Fibroblast of skin of right quadriceps (primary cell): ENCODE data around the gene PPP6R3.
"Not testable (repeated sequence)": the region's sequence is repeated elsewhere in the genome, so short reads cannot be mapped to it uniquely, and the experiment has no call there.

Source experiments
- DNase-seq: peaks from one replicate; pipeline ENCODE4 v3.0.0-alpha.2; 2013

The PPP6R3 gene

DNA sequence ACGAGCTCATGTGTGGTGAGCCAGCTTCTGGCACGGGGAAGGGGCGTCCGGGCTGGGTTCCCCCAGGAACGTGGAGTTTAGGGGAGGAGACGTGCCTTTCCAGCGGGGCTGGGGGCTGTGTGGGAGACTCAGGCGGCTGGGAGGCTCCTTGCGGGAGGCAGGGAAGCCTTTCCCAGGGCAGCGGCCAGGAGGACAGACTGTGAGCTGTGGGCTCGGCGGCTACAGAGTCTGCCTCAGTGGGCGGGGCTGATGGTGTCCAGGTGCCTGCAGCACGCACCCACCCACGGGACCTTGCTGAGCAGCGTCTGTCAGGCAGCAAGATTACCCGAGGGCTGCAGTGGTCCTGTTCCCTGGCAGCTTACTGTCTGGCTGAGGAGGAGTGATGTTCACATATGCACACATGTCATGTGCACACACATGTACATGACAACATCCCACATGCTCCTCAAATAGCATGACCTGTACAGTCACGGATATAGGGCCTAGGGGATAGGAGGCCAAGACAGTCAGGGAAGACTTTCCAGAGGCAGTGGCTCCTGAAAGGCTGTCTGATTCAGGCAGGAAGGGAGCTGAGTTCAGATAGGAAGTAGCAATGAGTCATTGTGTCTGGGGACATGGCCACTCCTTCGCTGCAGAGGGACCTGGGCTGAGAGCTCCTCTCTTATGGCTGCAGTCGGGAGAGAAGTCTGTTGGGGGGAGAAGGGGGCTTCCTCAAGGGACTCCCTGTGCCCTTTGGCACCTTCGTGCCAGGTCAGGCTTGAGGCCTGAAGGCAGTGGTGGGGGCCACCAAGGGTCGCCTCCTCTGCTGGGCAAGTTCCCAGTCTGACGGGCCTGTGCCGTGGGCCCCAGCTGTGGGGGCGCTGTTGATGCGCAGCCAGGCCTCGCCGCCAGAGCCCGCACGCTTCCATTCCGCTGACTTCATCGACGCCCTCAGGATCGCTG, 23.3 kb upstream of the PPP6R3 start:
- peak; percentile 68 for DNase-seq

DNA sequence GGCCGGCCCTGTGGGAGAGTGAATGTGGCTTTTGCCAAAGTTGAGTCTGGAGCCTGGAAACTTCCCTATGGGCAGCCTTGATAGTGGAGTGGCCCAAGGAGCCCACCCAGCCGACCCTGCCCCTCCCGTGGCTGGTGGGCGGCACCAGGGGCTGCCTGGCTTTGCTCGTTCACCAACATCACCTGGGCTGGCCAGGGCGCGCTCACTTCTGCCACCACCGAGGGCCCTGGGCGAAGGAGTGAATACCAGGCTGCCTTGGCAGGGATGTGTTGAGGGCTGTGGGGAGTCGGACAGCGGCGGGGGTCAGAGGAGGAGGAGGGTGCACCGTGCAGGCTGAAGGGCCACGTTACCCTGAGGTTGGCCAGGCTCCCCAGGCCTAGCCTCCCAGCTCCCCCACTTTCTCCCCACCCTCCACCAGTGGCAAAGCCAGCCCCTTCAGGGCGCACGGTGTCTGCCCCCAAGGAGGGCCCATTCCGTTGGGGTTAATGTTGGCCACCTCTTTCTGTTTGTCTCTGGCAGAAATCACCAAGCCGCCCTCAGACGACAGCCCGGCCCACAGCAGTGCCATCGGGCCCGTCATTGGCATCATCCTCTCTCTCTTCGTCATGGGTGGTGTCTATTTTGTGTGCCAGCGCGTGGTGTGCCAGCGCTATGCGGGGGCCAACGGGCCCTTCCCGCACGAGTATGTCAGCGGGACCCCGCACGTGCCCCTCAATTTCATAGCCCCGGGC, 22.5 kb upstream of the PPP6R3 start:
- DNase-seq, result no peak

DNA sequence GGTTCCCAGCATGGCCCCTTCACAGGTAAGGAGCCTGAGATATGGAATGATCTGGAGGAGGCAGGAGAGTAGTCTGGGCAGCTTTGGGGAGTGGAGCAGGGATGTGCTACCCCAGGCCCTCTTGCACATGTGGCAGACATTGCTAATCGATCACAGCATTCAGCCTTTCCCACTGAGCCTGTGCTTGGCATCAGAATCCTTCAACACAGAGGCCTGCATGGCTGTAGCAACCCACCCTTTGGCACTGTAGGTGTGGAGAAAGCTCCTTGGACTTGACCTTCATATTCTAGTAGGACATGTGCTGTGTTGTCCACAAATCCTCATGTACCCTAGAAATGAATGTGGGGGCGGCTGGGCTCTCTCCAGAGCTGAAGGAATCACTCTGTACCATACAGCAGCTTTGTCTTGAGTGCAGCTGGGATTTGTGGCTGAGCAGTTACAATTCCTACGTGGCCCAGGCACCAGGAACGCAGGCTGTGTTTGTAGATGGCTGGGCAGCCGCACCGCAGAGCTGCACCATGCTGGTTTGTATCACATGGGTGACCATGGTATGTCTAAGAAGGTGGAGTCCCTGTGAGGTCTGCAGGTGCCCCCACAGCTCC, 21.8 kb upstream of the PPP6R3 start:
- no peak for DNase-seq

DNA sequence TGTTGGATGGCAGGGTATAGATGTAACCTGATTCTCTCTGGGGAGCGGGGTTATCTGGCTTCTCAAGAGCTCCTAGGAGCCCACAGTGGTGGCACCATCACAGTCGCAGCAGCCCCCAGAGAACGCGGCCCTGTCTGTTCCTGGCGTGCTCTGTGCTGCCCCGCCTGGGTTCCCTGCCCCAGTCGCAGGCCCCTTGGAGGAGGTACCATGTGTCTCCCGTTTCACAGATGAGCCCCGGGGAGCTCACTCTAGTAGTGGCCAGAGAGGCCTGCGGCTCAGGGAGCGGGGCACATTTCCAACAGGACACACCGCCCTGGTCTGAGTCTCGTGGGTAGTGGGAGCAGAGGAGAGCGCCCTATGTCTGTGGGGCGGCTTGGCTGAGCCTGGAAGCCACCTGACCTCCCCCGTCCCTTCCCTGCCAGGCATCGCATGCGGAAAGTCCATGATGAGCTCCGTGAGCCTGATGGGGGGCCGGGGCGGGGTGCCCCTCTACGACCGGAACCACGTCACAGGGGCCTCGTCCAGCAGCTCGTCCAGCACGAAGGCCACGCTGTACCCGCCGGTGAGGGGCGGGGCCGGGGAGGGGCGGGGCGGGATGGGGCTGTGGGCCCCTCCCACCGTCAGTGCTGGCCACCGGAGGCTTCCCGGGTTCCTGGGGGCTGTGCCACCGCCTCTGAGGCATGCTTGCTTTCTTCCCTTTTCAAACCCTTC, 21.0 kb upstream of the PPP6R3 start:
- no peak for DNase-seq

DNA sequence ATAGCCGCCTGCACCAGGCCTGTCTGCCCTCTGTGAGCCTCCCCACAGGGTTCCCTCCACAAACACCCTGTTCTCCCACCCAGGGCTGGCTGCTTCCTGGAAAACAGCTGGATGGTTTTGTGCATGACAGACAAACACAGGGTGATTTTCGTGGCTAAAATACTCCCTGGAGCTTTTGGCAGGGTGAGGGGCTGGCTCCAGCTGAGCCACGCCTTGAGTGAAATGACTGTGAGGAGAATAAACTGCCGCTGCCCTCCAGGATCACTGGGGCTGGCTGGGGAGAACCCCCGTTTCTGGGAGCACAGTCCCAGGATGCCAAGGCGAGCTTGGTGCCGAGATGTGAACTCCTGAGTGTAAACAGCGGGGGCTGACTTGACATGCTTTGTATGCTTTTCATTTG, 20.3 kb upstream of the PPP6R3 start:
- no peak for DNase-seq

DNA sequence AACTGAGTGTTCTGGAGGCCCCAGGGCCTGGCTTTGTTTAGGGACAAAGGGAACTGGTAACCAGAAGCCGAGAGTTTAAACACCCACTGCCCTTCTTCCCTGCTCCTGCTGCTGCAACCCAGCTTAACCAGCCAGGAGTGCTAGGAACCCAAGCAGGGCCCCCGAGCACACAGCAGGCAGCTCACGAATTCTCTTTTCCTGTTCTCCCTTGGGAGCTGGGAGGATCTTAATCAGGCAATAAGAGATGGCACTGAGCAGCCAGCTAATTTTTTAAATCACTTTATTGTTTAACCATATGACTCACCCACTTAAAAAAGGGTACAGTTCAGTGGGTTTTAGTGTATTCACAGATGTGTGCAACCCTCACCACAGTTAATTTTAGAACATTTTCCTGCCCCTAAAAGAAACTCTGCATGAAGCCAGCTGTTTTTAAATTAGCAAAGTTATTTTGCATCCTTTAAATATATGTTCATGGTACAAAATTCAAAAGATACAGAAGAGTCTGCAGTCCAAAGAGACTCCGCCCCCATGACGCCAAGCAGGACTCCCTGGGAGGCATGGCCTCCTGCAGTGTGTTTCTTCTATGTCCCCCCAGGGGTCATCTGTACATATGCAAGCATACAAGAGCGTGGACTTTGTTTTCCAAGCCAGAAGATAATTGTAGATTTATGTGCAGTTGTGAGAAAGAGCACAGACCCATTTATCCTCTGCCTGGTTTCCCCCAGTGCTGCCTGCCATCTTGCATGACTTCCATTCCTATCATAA, 18.9 kb upstream of the PPP6R3 start:
- DNase-seq, result peak; percentile 82

DNA sequence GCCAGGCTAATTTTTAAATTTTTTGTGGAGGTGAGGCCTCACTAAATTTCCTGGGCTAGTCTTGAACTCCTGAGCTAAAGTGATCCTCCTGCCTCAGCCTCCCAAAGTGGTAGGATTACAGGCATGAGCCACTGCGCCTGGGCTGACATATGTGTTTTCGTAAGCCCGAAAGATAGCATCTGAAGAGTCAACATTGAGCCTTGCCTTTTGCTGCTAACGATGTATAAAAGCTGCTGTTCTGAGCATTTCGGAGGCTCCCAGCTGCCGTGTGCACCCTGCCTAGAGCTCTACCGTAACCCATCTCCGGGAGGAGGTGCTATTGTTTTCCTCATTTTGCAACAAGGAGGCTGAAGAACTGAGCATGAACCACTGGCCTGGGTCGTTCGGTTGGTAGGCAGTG, 18.1 kb upstream of the PPP6R3 start:
- no peak for DNase-seq

DNA sequence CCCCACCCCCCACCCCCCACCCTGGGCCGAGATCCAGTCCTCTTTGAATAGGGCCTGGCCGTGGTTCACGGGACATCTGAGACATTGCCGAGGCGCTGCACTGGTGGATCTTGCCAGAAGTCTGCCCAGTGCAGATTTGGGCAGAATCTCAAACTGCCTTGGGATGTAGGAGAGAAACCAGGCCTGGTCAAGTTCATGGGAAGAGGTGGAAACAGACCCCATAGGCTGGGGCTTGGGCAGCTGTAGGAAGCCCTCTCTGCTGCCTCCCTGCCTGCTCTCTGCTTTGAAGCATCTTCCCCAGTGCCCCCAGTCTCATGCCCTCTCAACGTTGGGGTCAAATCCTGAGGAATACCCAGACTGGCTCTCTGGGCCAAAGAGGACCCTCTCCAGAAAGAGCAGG, 16.0 kb upstream of the PPP6R3 start:
- no peak for DNase-seq

DNA sequence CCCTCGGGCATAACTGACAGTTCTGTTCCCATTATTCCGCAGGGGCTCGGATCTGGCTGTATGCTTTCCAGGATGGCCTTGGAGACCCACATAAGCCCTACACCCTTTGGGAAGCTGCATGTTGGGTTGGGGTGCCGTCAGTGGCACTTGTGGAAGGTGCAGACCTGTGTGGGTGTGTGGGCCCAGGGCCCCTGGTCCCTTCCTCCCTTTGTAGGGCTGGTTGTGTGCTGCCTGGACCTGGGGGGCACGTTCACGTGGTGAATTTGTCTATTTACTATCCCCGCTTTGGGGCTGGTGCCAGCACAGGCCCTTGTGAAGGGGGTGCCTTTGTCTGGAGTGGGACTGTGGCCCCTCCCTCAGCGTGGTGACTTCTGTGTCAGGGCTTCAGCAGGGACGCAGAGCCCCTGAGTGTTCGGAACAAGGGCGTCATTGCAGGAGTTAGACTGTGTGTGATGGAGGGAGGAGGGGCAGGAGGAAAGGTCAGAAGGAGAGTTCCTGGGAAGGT, 15.0 kb upstream of the PPP6R3 start:
- no peak for DNase-seq

DNA sequence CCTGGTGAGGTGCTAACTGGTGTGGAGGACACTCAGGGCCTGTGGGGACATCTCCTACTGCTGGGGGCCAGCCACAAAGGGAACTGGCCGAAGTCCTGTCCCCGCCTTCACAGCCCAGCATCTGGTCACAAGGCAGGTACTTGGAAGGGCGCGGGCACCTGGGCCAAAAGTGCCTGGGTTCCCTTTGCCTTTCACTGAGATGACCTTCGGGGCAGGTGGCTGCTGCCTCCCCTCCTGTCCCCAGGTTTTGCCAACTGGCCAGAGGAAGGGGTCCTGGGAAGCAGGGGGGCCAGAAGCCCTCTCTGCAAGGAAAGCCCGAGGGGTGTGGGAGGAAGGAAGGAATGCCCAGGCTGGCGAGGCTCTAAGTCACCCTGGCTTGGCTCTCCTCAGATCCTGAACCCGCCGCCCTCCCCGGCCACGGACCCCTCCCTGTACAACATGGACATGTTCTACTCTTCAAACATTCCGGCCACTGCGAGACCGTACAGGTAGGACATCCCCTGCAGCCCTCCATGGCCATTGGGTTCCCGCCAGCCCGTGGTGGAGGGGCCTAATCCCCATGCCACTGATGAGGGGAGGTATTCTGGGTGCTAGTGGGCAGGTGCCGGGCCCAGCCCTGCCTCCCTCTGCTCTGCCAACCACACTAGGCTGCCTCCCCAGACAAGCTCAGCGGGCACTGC, 14.4 kb upstream of the PPP6R3 start:
- DNase-seq, result no peak

DNA sequence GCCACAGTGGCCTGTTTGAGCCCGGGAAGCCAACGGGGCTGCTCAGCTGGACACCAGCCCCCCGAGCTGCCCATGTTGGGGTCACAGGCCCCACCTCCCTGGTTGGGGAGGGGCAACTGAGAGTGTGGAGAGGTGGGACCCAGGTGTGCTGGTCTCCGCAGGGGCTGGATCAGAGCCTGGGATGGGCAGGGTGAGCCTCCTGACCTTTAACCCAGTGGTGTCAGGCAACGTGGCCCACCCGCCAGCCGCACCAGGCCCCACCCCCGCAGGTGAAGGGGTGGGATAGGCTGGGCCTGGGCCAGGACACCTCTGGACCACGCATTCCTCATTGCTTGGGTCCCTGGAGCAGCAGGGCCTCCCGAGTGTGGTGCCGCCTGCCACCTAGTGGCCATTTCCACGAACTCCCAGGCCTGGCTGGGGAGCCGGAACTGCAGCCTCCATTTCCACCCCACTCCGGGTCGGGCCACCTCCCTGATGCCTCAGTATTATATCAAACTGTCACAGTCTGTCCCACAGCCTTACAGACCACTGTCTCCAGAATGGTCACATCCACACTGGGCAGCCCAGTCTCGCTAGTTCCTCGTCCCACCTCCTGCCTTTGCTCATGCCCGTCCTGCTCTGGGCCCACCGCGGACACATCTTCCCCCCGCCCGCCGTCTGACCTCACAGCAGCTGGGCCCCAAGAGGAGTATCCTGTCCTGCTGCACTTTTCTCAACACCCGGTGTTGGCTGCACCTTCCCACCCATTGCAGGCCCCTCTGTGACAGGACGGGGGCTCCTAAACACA, 13.3 kb upstream of the PPP6R3 start:
- DNase-seq, result peak; percentile 60

DNA sequence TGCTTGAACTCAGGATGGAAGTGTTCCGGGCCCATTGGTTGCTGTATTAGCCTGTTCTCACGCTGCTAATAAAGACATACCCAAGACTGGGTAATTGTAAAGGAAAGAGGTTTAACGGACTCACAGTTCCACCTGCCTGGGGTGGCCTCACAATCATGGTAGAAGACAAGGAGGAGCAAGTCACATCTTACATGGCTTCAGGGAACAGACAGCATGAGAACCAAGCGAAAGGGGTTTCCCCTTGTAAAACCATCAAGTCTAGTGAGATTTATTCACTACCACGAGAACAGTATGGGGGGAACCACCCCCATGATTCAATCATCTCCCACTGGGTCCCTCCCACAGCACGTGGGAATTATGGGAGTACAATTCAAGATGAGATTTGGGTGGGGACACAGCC, 12.6 kb upstream of the PPP6R3 start:
- DNase-seq, result not testable (repeated sequence)

DNA sequence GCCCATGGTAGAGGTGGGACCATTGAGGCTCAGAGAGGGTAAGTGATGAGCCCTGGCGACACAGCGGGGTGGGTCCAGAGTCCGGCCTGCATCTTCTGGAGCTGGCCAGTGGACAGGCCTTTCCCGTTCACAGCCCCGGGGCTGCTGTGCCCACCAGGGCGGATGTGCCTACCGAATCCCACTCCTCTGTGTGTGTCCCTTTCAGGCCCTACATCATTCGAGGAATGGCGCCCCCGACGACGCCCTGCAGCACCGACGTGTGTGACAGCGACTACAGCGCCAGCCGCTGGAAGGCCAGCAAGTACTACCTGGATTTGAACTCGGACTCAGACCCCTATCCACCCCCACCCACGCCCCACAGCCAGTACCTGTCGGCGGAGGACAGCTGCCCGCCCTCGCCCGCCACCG, 11.9 kb upstream of the PPP6R3 start:
- DNase-seq, result no peak

DNA sequence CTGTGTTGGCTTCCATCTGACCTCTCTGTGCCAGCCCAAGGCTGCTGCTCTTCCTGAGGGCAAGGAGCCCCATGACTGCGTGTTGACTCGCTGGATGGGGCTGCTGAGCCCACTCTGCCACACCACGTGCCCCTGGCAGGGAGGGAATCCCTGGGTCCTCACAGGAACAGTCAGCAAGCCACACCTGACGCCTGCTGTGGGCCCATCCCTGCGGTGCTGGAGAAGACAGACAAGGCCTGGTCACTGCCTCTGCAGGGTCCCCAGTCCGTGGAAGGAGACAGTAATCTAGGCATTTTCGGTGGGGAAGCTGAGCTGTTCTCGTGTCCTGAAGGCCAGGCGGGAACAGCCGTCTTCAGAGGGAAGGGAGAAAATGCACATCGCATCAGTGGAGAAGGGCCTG, 10.6 kb upstream of the PPP6R3 start:
- DNase-seq, result no peak

DNA sequence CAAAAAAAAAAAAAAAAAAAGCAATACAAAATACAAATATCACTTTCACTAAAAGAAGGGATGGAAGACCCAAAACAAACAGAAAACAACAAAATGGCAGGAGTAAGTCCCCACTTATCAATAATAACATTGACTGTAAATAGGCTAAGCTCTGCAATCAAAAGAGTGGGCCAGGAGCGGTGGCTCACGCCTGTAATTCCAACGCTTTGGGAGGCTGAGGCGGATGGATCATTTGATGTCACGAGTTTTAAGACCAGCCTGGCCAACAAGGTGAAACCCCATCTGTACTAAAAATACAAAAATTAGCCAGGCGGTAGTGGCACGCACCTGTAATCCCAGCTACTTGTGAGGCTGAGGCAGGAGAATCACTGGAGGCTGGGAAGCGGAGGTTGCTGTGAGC, 9.8 kb upstream of the PPP6R3 start:
- no peak for DNase-seq

DNA sequence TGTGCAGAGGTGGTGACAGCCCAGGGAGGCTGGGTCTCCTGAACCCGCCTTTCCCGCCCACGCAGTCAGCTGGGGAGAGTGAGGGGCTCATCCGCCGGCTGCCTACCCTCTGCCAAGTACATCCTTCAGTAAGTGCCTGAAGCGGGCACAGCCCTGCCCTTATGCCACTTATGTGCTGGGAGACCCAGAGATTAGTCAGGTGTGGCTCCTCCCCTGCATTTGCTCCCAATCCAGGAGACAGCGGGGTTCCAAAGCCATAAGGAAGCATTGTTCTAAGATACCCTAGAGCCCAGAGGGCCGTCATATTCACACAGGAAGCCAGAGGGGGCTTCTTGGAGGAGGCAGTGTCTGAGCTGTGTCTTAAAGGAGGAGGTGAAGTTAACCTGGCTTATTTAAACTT, 5.8 kb upstream of the PPP6R3 start:
- DNase-seq, result no peak

DNA sequence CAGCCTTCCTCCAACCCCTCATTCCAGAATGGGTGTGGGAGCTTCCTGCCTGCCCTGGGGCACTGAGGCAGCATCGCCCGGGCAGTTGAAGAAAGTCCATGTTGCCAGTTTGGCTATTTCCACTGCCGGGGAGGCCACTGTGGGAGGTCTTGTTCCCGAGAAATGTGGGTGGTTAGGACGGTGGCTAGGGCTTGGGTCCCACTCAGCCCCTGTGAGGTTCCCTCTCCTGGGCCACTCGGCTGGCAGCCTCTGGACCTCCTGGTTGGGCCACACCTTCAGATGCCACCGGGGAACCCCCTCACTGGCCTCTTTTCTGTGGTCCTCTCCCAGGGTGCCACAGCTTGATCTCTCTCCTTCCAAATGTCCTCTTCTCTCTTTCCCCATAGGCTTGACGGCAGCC, 5.1 kb upstream of the PPP6R3 start:
- DNase-seq, result no peak

DNA sequence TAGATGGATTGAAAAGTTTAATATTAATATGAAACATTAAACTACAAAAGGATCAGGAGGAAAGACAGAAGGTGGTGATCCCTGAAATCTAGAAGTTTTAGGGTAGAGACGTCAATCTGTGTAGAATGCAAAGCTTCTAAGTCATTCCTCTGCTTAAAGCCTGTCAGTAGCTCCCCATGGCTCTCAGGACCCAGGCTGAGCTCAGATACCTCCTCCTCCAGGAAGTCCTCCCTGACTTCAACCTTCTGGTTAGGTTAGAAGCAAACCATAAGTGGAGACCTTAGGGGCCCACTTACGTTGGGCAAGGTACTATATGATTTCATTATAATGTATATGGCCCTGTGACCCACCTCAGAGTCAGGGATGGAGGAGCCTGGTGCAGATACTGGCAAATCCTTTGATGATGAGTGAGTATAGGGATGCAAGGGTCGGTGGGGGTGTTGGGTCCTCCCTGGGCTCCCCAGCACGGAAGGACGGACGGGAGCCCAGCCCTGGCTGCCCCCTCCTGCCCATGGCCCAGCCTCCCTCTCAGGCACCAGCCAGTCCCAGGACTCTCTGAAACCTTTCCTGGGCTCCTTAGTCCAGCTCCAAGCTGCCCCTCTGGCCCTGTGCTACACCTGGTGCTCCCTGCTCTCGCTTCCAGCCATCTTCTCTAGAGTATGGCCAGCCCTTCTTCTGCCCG, 3.2 kb upstream of the PPP6R3 start:
- no peak for DNase-seq

DNA sequence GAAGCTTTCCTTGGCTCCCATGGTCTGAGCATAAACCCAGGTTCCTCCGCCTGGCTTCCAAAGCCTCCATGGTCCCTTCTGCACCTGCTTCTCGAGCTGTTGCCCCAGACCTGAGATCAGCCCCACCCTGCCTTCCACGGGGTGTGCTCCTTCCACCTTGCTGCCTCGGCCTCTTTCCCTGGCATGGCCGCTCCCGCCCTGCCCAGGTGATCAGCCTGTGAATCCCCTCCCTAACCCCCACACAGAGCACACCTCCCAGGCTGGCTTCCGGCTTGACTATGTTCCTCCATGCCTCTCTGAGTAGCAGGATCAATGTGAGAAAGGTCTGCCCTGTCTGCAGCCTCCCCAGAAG, 2.7 kb upstream of the PPP6R3 start:
- DNase-seq, result no peak

DNA sequence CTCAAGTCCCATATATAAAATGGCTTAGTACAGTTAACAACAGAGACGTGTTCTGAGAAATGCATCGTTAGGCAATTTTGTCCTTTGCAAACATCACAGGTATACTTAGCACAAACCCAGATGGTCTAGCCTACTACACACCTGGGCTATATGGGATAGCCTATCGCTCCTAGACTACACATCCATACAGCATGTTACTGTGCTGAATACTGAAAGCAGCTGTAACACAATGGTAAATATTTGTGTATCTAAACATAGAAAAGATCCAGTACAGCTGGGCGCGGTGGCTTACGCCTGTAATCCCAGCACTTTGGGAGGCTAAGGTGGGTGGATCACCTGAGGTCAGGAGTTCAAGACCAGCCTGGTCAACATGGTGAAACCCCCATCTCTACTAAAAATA, 2.2 kb upstream of the PPP6R3 start:
- not testable (repeated sequence) for DNase-seq
